Smooth muscle cell of the pulmonary artery (primary cell): ENCODE measurements around the gene HTR2A. TPM values are rescaled to one million over a fixed set of nuclear protein-coding genes. Genes with fewer than 3 reads are reported as not detected.

ENCODE experiments used
- total RNA-seq: library from RNA; depleted of rRNA; stranded (reverse); fragments of >200 nt; gene quantifications from 2 replicates; pipeline ENCODE4 v1.2.3, GENCODE V29; 2014

The HTR2A gene
- 2.5 and 6.6 TPM in 2 replicates for total RNA-seq

GRCh38 chr13:46896341-46897137 is at the start of gene HTR2A:
TSS of gene HTR2A (minus strand) at chr13:46897053. CDS start at chr13:46895906, 1,147 bp downstream.

GRCh38 chr13:46796515-46797474 is 100.1 kb downstream of the HTR2A start, which contains the start of gene ESD:
TSS of gene ESD (minus strand) at chr13:46797161. CDS start at chr13:46791413, 5,748 bp downstream.

Other genes starting within 250 kb of the HTR2A start
- 94.3 and 103 TPM in 2 replicates for gene ESD, start 99.9 kb downstream of the HTR2A start, total RNA-seq